NCI-H1930 (cell line): ENCODE measurements around the gene TTBK1.
"Not testable (repeated sequence)": the region's sequence is repeated elsewhere in the genome, so short reads cannot be mapped to it uniquely, and the experiment has no call there.

Source experiments
- DNase-seq, 2 experiments: peaks; one replicate each; lab custom pipeline; 2025; lab: John Stamatoyannopoulos, UW

The TTBK1 gene

DNA sequence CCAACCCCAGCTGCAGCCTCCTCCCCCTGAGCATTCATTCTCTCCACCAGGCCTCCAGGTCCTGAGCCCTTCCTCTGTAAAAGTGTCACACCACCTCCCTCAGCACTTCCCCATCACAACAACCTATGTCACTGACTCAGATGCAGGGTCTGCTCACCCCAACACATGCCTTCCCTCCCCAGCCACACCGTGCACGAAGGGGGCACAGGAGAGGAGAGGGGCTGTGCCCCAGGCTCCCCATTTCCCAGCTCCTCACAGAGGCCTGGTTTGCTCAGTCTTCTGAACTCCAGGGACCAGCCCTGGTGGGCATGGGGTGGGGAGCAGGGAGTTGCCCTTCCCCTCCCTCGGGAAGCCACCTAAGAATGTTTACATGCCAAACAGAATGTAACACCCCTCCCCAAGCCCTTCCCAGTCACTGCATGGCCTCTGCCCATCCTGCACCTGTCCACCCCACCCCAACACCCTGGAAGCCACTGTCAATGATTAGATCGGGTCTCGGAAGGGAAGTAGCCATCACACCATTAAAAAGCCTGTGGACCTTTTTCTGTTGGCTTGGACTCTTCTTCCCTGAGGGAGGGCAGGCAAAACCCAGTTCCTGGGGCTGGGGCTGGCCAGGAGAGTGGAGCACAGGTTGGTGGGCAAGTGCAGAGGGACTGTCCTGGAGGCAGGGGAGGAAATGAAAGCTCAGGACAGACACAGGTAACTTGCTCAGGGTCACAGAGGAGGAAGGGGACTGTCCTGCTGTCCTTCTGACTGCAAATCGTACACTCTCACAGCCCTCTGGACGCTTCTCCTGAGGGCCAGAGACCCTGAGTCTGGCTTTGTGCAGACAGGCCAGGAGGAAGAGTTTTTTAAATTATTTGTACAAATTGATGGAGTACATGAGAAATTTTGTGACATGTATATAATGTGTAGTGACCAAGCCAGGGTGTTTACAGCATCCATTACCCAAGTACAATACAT is 44.7 kb downstream of the TTBK1 start:
- no peak for DNase-seq

DNA sequence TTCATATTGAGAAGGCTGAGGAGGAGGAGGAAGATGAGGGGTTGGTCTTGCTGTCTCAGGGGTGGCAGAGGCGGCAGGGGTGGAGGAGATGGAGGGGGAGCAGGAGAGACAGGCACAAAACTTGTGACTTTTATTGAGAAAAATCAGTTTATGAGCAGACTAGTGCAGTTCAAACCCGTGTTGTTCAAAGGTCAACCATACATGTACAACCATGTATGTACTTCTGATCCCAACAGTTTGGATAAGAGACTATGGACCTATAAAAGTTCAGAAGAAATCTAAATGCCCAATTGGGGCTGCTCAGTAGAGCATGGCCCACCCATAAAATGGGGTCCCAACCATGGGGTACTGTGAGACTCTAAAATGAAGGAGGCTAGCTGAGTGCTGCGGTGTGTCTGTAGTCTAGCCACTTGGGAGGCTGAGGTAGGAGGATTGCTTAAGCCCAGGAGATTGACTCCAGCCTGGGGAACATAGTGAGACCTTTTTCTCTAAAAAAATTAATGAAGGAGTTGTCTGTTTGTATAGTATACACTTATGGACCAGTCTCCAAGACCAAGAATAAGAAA is 47.1 kb downstream of the TTBK1 start:
- DNase-seq: no peak

DNA sequence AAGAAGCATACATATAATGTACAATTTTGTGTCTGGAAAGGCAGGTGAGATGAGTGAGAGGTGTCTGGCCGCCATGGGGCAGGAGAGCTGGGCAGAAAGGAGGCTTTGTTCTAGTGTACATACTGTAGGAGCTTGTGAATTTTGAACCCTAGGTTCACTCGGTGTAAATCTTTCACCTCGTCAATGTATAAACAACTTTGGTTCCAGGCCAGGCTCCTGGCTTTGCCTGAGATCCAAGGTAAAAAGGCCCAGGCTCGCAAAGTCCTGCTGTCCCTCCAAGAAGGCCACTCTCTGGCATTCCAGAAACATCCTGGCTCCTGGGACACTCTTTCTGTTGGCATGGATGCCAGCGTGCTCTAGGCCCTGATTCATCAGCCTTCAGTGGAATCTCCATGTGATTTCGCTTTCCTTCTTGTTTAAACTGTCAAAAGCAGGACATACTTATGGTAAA is 47.6 kb downstream of the TTBK1 start:
- DNase-seq: no peak

DNA sequence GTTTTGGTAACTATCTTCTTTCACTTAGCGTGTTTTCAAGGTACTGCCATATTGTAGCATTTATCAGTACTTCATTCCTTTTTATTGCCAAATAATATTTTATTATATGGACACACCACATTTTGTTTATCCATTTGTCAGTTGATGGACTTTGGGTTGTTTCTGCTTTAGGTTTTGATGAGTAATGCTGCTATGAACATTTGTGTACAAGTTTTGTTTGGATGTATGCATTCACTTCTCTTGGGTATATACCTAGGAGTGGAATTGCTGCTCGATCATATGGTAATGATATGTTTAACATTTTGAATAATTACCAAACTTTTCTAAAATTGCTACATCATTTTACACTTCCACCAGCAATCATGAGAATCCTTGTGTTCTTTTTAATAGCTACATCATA is 48.4 kb downstream of the TTBK1 start:
- no peak for DNase-seq

DNA sequence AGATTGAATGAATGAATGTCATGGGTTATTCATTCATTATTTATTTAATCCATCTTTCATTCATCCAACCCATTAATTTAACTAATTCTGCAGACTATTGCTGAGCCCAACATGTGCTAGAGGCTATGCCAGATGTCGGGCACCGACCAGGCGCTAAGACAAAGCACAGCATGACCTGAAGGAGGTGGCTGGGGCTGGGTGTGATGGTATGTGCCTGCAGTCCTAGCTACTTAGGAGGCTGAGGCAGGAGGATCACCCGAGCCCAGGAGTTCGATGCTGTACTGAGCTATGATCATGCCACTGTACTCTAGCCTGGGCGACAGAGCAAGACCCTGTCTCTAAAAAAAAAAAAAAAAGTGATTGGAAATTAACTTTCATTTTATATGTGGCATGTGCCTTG is 49.1 kb downstream of the TTBK1 start:
- DNase-seq: no peak

DNA sequence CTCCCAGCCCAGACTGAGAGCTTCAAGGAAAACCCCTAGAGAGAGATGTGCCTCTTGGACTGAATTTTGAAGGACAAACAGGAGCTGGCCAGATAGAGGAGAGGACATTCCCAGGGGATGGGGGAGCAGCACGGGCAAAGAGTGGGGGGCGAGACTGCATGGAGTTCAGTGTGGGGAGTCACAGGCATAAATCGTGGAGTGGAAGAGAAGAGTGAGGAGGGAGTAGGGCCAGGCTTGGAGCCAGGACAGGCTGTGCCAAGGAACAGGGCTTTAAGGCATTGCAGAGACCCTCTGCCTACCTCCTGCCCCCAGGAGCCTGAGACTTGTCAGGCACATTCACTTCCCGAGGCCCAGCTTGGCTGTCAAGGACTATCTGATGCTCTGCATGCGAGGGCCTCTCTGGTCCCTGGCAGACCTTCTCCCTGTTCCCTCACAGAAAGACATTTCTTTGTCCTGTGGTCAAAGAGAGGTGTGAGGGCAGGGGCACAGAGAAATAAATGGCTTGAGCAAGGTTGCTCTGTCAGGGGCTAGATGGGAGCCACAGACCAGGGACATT is 49.6 kb downstream of the TTBK1 start:
- no peak for DNase-seq

DNA sequence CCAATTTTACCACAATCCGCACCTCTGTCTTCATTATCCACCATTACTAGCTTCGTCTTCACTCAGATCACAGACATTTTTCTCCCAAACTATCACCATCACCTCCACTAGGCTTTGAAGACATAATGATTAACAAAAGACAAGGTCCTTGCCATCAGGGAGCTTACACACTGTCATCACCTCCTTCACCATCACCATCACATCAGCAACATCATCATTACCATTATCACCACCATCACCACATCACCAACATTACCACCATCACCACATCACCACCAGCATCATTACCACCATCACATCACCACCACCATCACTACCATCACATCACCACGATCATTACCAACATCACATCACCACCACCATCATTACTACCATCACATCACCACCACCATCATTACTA is 50.4 kb downstream of the TTBK1 start:
- no peak for DNase-seq

DNA sequence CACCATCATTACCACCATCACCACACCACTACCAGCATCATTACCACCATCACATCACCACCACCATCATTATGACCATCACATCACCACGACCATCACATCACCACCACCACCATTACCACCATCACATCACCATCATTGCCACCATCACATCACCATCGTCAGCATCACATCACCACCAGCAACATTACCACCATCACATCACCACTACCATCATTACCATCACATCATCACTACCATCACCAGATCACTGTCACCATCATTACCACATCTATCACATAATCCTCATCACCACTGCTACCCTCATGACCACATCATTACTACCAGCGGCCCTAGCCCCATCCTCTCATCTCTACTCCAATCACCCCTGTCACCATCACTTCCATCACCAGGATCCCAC is 51.3 kb downstream of the TTBK1 start:
- DNase-seq: no peak

DNA sequence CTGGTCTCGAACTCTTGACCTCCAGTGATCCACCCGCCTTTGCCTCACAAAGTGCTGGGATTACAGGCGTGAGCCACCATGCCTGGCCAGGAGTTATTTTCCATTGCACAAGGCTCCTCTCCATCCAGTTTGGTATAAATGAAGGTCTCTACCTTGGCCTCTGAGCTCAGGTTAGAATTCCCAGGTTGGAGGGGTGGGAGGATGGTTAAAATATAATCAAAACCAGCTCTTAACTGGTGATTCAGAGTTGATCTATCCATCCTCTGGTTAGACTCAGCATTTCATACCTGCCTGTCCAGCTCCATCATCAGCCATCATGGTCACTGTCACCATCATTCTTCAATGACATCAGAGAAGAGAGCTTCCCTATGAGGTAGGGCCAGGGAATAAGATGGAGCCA is 52.2 kb downstream of the TTBK1 start:
- no peak for DNase-seq

DNA sequence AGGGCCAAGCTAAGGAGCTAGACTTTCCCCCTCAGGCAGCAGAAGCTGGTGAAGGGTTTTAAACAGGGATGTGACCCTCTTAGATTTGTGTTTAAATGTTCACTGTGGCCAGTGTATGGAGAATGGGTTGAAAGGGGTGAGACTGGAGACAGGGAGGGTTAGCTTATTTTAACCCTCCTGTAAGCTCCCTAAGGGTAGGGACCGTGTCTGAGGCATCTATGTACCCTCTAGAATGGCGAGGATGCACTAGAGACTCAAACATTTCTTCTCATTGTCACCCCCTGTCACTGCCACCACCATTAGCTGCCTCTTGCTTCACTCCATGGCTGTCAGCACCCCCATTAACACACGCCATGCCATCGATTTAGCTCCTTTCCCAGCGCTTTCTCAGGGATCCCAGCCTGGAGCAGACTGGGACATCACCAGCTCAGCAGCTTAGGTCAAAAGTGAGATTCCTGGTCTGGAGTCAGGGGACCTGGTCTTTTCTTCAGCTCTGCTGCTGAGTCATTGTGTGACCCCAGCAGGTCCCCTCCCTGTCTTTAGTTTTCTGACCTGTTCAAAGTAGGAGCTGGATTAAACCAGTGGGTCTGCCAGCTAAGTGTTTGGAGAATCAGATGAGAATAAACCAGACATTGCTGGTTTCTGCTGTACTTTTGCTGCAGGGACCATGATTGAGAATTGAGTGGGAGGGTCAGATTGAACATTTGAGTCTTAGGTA is 53.7 kb downstream of the TTBK1 start:
- DNase-seq: no peak

DNA sequence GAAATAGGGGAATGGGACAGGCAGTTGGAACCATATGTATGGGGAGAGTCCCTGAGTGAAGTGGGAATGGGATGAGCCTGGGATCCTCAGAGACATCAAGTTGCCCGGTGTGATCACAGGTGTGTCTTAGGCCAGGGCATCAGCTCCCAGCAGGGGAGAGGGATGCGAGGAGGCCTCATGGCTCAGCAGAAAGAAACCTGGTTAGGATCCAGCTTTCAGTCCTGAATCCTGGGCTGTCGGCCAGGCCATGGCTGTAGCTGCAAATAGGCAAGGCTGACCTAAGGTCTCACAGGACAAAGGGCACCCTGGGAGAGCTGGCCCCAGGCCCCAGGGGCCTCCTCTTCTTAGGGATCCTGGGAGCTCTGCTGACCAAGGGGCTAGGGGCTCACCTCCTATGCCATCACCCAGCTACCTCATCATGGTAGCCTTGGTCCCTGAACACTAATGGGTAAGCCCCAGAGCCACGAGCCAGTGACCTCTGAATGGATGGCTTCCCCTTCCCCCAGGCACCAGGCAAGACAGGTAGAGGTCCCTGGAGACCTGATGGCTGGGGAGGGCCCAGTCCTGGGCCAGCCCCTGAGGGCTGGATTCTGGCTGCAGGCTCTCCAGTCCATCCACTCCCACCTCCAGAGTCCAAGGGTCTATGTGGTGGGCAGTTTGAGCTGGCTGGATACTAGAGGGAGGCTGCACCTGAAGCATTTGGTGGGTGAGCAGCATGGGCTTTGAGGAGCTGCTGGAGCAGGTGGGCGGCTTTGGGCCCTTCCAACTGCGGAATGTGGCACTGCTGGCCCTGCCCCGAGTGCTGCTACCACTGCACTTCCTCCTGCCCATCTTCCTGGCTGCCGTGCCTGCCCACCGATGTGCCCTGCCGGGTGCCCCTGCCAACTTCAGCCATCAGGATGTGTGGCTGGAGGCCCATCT is 54.6 kb downstream of the TTBK1 start, which contains the start of gene SLC22A7:
SLC22A7 (plus strand) TSS at position 617 of the 921 bp plus-strand sequence; CDS start at position 716, 99 bp downstream.
- no peak for DNase-seq

DNA sequence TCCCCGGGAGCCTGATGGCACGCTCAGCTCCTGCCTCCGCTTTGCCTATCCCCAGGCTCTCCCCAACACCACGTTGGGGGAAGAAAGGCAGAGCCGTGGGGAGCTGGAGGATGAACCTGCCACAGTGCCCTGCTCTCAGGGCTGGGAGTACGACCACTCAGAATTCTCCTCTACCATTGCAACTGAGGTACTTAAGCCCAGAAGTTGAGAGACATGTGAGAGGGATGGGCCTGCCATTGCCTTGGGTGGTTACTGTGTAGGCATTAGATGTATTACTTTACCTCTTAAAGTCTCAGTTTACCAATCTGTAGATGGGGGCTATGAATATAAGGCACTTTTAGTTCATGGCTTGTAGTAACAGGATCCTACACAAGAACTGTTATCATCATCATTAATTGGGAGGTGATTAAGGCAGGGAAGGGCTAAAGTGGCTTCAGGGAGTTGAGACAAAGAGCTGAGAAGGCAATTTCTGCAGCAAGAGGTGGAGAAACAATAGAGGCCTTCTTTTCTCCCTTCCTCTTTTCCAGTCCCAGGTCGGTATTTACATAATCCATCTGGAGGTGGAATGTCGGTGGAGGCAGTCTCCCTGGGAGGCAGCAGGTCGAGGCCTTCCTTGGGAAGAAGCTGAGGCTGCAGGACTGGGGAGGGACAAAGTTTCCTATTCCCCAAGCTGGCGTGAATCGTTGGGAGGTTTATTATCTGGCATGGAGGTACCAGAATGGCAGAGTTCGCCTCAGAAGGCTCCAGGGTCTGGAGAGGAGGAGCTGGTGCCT is 55.5 kb downstream of the TTBK1 start:
- no peak for DNase-seq

DNA sequence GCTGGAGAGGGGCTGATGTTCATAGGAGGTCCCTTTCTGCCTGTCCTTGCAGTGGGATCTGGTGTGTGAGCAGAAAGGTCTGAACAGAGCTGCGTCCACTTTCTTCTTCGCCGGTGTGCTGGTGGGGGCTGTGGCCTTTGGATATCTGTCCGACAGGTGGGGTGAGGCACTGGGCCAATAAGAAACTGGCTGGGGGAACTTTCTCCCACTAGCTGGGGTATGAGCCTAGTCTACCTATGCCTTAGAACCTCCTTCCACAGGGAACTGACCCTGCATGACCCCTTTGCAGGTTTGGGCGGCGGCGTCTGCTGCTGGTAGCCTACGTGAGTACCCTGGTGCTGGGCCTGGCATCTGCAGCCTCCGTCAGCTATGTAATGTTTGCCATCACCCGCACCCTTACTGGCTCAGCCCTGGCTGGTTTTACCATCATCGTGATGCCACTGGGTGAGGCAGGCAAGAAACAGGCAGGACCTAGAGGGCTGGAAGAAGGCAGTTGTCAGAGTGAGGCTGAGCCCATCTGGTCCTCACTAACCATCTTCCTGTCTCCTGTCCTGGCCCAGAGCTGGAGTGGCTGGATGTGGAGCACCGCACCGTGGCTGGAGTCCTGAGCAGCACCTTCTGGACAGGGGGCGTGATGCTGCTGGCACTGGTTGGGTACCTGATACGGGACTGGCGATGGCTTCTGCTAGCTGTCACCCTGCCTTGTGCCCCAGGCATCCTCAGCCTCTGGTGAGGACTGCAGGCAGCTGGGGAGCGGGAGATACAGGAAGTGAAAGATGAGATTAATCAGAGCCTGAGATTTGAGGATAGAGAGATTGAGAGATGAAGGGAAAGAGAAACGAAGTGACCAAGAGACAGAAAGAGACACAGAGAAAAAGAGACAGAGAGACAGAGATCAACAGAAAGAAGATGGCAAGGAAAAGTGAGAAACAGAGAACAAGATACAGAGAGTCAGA is 56.3 kb downstream of the TTBK1 start:
- DNase-seq: no peak

DNA sequence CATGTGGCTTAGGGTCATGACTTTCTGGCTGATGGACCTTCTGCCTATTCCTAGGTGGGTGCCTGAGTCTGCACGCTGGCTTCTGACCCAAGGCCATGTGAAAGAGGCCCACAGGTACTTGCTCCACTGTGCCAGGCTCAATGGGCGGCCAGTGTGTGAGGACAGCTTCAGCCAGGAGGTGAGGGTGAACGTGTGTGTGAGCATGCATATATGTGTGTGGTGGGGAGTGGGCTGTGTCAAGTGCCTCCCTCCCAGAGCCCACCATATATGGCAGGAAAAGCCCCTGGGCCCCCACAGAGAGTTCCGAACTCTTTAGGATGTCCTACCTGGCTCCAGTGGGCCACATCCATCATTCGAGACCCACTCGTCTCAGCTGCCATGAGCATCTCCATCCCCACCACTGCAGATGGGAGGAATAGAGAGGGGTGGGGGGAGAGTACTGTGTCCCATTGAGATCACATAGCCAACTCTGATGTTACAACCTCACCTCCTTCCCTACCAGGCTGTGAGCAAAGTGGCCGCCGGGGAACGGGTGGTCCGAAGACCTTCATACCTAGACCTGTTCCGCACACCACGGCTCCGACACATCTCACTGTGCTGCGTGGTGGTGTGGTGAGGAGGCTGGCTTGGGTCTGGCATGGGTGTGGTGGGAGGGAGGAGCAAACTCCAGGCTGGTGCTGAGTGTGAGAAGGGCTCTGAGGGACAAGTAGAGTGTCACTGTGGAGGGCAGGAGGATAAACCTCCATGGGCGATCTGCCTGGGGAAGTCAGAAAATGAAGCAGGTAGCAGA is 58.0 kb downstream of the TTBK1 start:
- DNase-seq: no peak

DNA sequence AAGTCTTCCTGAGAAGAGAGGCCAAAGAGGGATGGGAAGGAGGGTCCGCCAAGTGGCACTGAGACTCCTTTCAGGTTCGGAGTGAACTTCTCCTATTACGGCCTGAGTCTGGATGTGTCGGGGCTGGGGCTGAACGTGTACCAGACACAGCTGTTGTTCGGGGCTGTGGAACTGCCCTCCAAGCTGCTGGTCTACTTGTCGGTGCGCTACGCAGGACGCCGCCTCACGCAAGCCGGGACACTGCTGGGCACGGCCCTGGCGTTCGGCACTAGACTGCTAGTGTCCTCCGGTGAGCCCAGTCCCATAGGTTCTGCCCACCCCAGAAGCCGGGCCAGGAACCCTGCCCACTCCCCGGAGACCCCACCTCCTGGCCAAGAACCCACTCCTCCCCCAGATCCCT is 58.8 kb downstream of the TTBK1 start:
- DNase-seq: no peak

DNA sequence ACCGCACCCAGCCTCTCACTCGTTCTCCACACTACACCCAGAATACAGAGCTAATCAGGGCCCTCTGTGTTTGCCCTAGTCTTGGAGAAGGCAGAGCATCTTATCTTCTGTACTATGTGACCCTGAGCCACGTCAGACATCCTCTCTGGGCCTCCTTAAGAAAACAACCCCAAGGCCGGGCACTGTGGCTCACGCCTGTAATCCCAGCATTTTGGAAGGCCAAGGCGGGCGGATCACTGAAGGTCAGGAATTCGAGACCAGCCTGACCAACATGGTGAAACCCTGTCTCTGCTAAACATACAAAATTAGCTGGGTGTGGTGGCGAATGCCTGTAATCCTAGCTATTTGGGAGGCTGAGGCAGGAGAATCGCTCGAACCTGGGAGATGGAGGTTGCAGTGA is 59.7 kb downstream of the TTBK1 start:
- not testable (repeated sequence) for DNase-seq

DNA sequence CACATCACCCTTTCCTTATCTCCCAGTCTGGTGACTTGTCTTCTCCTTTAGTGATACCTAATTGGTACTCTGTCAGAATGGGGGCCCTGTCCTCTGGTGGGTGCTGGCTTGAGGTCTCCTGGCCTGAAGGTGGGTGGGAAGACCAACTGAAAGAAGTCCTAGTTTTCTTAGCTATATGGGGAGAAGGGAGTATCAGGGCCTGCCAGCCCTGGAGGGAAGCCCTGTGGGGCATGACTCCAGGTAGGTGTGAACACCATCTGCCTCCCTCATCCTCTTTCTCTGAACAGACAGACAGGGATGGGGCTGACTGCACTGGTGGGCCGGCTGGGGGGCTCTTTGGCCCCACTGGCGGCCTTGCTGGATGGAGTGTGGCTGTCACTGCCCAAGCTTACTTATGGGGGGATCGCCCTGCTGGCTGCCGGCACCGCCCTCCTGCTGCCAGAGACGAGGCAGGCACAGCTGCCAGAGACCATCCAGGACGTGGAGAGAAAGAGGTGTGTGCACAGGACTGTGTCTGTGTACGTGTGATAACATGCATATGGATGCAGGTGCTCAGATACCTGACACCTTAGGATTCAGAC is 60.6 kb downstream of the TTBK1 start:
- DNase-seq: no peak

DNA sequence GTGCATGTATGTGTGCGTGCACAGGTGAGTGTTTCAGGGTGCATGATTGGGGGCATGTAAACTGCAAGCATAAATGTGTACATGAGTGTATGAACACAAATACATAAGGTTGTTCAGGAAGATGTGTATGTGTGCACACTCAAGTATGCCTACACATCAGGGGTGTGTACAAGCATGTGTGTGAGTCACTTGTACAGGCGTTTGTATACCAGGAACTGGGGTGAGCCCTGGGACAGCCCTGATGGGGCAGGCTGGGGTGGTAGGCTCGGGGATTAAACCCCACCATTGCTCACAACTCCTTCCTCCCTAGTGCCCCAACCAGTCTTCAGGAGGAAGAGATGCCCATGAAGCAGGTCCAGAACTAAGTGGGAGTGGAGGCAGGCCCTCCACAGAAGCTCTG is 61.1 kb downstream of the TTBK1 start:
- no peak for DNase-seq
